GM08714 (cell line): ENCODE results near the gene SMOC2.

Source experiments
- H3K4me3 ChIP-seq: fragments of 200-500 bp; sonication (Bioruptor generic); 2 replicates; pipeline ENCODE4 v1.5.1; 2014; ENCODE audit warnings: mild to moderate bottlenecking, low read length, inconsistent platforms
- ZNF274 ChIP-seq: IDR thresholded peaks from 2 replicates; pipeline ENCODE4 v1.6.1; 2012; ENCODE audit warnings: mild to moderate bottlenecking, low read depth, low read length

Gene SMOC2

GRCh38 chr6:168420706-168421105 lies 20.3 kb upstream of the SMOC2 start:
- TF ChIP-seq ZNF274 = no peak
- H3K4me3 ChIP-seq = no peak overlapping the region

- no peak for TF ChIP-seq ZNF274
- H3K4me3 ChIP-seq = no peak overlapping the region
These were observed 13.8 kb upstream of the SMOC2 start for GRCh38 chr6:168427184-168427583.

DNA sequence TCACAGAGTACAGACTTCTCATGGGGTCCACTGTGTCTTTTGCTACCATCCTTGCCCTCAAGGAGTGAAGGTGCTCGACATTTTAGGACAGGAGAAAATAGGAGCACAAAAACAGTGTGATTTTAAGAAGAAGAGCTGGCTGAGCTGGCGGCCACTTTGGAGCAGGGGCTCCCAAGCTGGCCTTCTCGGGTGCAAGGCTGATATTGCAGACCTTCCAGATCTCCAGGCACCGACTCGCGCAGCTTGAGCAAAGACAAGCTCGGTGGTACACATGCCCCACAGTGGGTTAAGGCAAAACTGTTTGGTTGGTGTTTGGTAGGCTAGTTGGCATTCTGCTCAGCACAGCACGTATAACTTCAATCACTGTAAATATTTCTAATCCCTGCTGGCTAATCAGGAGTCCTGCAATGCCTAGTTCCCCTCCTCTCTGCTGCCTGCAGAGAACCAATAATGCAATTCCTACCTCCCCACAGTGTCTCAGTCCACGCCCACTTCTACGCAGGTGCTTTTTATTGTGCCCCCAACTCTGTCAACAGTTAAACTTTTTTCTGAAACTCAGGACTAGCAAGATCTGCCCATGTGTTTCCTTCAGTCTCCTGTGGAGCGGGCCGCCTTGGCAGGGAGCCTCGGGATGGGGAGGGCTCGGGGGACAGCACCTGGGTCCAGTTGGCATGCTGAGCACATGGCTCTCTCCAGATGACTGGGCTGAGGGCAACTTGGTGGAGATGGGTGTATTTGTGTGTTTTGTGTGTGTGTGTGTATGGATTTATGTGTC lies 12.7 kb upstream of the SMOC2 start:
- TF ChIP-seq ZNF274 = no peak
- no peak overlapping the region for H3K4me3 ChIP-seq

DNA sequence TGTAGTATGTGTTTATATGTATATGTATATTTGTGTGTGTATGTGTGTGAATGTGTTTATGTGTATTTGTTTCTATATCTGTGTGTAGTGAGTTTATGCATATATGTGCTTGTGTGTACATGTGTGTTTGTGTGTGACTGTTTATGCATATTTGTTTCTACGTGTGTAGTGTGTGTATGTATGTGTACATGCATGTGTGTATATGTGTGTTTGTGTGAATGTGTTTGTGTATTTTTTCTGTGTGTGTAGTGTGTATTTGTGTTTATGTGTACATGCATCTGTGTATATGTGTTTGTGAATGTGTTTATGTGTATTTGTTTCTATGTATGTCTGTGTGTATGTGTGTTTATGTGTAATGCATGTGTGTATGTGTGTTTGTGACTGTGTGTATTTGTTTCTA lies 12.1 kb upstream of the SMOC2 start:
- no peak for TF ChIP-seq ZNF274
- no peak overlapping the region for H3K4me3 ChIP-seq

- TF ChIP-seq ZNF274 = no peak
- H3K4me3 ChIP-seq = no peak overlapping the region
These were observed 8.8 kb upstream of the SMOC2 start for GRCh38 chr6:168432196-168432595.

DNA sequence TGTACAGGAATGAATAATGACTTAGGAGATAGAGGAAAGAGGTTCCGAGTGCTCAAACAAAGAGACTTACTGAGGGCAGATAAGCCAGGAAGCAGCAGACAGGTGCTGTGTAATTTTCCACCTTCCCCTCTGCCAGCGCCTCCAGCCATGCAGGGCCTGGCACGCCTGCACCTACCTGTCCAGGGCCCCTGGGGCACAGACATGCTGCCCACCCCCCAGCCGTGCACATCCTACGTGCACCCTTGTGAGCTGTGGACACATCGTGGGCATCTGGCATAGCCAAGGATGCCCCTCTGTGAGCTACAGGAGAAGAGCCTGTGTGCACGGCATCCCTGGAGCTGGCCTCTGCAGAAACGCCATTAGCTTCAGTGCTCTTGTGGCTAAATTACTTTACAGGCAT lies 7.1 kb upstream of the SMOC2 start:
- TF ChIP-seq ZNF274 = no peak
- H3K4me3 ChIP-seq = no peak overlapping the region

DNA sequence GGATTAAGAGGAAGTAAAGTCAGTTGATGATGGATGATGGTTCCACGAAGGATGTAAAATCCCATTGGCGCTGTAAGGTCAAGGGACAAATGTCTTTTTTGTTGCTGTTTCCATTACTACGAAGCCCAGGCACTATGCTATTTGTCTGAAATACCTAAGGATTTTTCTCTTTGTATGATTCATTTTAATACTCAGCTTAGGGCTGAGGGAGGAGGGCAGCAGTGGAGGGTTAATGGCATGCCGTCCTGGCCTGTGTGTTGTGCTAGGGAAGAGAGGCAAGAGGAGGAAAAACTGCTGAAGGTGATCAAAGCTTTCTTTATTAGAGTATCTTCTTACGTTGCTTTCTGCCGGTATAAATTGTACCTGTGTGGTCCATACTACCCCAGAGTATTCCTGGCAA lies 6.5 kb upstream of the SMOC2 start:
- no peak overlapping the region for H3K4me3 ChIP-seq
- no peak for TF ChIP-seq ZNF274

GRCh38 chr6:168437751-168438150 lies 3.2 kb upstream of the SMOC2 start:
- TF ChIP-seq ZNF274 = no peak
- H3K4me3 ChIP-seq = no peak overlapping the region

GRCh38 chr6:168438783-168439520 lies 2.0 kb upstream of the SMOC2 start:
- no peak for TF ChIP-seq ZNF274

DNA sequence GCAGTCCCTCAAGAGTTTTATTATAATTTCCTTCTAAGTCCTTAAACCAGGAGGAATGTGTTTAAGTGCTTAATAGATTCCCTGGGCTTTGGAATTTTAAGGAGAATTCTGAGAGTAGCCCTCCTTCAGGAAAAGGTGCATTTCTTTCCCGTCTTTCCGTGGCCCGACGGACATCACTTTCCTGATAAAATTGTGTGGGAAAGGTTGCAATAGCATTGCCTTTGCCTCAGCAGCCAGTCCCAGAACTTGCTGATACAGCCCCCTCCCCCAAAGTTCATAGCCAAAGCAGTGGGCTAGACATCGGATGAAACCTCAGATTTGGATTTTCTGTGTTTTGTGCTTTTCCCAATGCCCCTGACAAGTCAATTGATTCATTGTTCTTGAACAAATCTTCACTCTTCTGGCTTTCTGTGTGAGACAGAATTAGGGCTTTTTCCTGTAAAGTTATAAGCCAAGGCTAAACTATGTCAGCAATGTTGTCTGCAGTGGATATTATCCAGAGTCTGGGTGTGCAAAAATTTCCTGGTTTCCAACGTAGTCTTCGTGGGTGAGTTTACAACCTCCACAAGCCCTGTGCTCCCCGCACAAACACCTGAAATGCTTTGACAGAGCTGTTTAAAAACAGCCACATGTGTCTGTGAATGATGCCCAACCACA lies 1.1 kb upstream of the SMOC2 start:
- H3K4me3 ChIP-seq = no peak overlapping the region

More at GRCh38 chr6:168438783-168439520, 2.0 kb upstream of the SMOC2 start:
- H3K4me3 ChIP-seq = no peak overlapping the region

DNA sequence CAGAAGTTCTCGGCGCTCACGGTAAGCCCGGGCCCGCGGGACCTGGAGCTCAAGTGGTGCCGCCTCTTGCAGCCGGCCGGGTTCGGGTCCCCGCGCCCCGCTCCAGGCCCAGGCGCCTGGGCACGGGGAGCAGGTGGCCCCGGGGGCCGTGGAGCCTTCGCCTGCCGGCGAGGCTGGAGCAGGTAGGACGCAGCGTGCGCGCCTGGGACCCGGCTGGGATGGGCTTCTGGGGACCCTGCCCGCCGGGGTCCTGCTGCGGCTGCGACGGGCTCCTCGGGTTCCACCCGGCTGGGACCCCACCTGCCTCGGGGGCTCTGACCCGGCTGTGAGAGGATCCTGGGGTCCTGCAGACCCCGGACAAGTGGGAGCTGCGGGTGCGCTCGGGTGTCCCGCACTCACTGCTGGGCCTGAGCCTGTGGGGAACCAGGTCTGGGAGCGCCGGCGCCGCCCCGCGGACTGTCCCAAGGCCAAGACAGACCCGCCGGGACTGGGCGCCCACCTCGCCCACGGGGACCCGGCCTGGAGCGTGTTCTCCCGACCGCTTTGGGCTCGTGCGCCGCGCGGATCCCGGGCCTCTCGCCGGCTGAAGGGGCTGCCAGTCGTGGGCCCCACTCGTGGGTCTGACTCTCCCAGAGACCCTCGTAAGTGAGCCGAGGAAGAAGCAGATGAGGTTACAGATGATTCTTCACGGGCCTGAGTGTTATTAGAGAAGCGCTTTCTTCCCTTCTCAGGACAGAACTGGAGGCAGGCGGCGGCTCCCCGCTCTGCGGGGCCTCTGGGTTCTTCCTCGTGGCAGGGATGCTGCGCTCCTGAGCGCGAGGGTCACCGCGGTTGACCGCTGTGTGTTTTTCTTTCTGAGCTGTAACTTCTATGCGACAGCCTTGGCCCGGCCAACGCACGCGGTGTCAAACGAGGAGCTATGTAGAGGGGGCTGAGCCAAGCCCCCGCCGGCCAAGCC lies 729 bp downstream of the SMOC2 start:
- no peak for TF ChIP-seq ZNF274
- H3K4me3 ChIP-seq = no peak overlapping the region

More for the DNA sequence above, 1.1 kb upstream of the SMOC2 start:
- no peak for TF ChIP-seq ZNF274

DNA sequence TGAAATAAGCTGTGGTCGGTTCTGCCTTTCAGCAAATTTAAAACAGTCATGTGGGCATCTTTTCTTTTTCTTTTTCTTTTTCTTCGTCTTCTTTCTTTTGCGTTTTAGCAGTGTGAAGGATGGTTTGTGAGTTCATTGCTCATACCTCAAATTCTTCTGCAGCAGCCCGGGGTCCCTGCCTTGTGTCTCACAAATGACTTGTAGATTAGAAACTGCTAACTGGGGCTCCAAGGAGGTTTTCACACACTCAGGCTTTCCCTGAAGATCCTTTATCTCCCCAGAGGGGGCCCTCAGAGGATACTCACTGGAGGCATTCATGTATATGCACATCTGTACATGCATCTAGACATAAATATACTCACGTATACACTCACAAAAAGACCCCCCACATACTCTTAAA lies 1.7 kb downstream of the SMOC2 start:
- no peak for TF ChIP-seq ZNF274
- H3K4me3 ChIP-seq = no peak overlapping the region

GRCh38 chr6:168447282-168447681 lies 6.3 kb downstream of the SMOC2 start:
- no peak for TF ChIP-seq ZNF274
- no peak overlapping the region for H3K4me3 ChIP-seq

- H3K4me3 ChIP-seq = no peak overlapping the region
- TF ChIP-seq ZNF274 = no peak
These were observed 6.7 kb downstream of the SMOC2 start for GRCh38 chr6:168447700-168448099.
